Fibroblast of lung (primary cell): ENCODE measurements around the gene CPTP.

ENCODE experiments used
- EZH2 ChIP-seq: IDR thresholded peaks from 2 replicates; pipeline ENCODE4 v1.5.1; 2012; ENCODE audit warnings: low read length, control low read depth, mild to moderate bottlenecking; ENCODE audit errors: missing control alignments
- TF ChIP-seq, protein P1 (sequence below), 2 donors: IDR thresholded peaks in 1 of 2; conservative IDR thresholded peaks in 1 of 2; 1 replicate in 1 of 2; 2 replicates in 1 of 2; pipeline ENCODE4 v1.5.1; 2011 to 2012; ENCODE audit warnings: low read length in 2 of 2, control low read depth in 1 of 2, inconsistent platforms in 1 of 2, low read depth in 1 of 2, mild to moderate bottlenecking in 1 of 2

DNA sequence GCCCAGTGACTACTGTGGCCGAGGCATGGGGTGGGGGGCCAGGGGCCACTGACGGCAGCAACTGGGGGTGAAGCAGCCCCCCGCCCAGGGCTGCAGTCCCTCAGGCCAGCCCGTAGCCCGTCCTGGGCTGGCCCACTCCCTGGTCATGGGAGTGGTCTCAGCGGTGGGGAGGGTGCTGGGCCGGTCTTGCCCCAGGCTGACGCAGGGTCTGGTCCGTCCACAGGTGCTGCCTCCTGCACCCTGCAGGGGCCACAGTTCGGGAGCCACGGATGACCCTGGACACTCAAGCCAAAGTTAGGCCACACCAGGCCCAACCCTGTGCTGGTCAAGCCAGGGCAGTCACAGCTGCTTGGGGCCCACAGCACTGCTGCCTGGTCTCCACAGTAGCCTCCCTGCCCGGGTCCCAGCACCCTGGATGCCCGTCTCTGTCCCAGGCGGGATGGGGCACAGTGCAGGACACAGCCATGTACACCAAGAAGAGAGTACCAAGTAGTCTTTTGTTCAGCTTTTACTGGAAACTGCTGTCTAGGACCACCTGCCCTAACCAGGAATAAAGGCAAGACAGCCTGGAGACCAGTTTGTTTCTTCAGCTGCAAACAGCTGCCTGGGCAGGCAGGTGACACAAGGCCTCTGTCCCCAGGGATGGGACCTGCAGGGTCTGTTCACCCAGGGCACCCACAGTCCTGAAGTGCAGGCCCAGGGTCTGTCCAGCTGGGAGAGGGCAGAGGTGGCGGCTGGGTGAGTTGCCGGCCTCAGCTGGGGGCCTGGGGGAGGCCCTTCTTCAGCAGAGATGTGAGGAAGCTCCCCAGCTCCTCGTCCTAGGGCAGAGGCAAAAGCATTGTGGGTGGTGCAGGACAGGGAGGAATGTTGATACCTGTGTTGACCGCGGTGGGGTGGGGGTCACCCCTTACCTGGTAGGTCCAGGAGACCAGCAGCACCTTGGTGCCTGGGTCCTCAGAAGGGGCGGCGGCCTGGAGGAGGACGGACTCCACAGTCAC, 13.2 kb upstream of the CPTP start:
- TF ChIP-seq, protein P1, sequence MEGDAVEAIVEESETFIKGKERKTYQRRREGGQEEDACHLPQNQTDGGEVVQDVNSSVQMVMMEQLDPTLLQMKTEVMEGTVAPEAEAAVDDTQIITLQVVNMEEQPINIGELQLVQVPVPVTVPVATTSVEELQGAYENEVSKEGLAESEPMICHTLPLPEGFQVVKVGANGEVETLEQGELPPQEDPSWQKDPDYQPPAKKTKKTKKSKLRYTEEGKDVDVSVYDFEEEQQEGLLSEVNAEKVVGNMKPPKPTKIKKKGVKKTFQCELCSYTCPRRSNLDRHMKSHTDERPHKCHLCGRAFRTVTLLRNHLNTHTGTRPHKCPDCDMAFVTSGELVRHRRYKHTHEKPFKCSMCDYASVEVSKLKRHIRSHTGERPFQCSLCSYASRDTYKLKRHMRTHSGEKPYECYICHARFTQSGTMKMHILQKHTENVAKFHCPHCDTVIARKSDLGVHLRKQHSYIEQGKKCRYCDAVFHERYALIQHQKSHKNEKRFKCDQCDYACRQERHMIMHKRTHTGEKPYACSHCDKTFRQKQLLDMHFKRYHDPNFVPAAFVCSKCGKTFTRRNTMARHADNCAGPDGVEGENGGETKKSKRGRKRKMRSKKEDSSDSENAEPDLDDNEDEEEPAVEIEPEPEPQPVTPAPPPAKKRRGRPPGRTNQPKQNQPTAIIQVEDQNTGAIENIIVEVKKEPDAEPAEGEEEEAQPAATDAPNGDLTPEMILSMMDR (conservative IDR thresholded peaks at IDR 0.05 in 1 of 2, IDR thresholded peaks at IDR 0.05 in 1 of 2; ENCODE audit: low read depth in 1 of 2, low read length in 2 of 2): no peak
- TF ChIP-seq EZH2: no peak
